HG03064 (cell line): ENCODE data around the gene NKD1.

ENCODE experiments used
- ATAC-seq: cut with Tn5 transposase; IDR thresholded peaks from one replicate; pipeline ENCODE4 v1.9.1; 2021; ENCODE audit warnings: low read depth; ENCODE audit not compliant: unreplicated experiment

NKD1 gene

GRCh38 chr16:50519001-50519400 is 29.2 kb upstream of the NKD1 start:
- ATAC-seq: no peak

GRCh38 chr16:50519602-50520001 is 28.6 kb upstream of the NKD1 start:
- ATAC-seq: no peak

GRCh38 chr16:50520451-50521245 is 27.5 kb upstream of the NKD1 start:
- ATAC-seq: no peak

GRCh38 chr16:50521246-50521900 is 26.8 kb upstream of the NKD1 start:
- ATAC-seq: no peak

- ATAC-seq: no peak
Measured at GRCh38 chr16:50522324-50522723, 25.9 kb upstream of the NKD1 start.

GRCh38 chr16:50523710-50524109 is 24.5 kb upstream of the NKD1 start:
- ATAC-seq: no peak

- ATAC-seq: no peak
Measured at GRCh38 chr16:50525262-50525661, 22.9 kb upstream of the NKD1 start.

GRCh38 chr16:50525716-50526115 is 22.5 kb upstream of the NKD1 start:
- ATAC-seq: no peak

- no peak for ATAC-seq
Measured at GRCh38 chr16:50526249-50526648, 21.9 kb upstream of the NKD1 start.

GRCh38 chr16:50526796-50527195 is 21.4 kb upstream of the NKD1 start:
- no peak for ATAC-seq

GRCh38 chr16:50528820-50529219 is 19.4 kb upstream of the NKD1 start:
- no peak for ATAC-seq

GRCh38 chr16:50529334-50529733 is 18.9 kb upstream of the NKD1 start:
- no peak for ATAC-seq

GRCh38 chr16:50530277-50531236 is 17.6 kb upstream of the NKD1 start:
- no peak for ATAC-seq

GRCh38 chr16:50531359-50531758 is 16.8 kb upstream of the NKD1 start:
- ATAC-seq: no peak

- no peak for ATAC-seq
Measured at GRCh38 chr16:50531901-50532300, 16.3 kb upstream of the NKD1 start.

- ATAC-seq: no peak
Measured at GRCh38 chr16:50532576-50532975, 15.6 kb upstream of the NKD1 start.

GRCh38 chr16:50533317-50533716 is 14.9 kb upstream of the NKD1 start:
- no peak for ATAC-seq

GRCh38 chr16:50534091-50534490 is 14.1 kb upstream of the NKD1 start:
- no peak for ATAC-seq

GRCh38 chr16:50534556-50534955 is 13.6 kb upstream of the NKD1 start:
- no peak for ATAC-seq

- ATAC-seq: no peak
Measured at GRCh38 chr16:50534958-50535357, 13.2 kb upstream of the NKD1 start.
